Dermis blood vessel endothelial cell (primary cell): ENCODE measurements around the gene PPP2R1B. TPM values are rescaled to one million over a fixed set of nuclear protein-coding genes. Genes with fewer than 3 reads are reported as not detected.
"Not testable (repeated sequence)": the region's sequence is repeated elsewhere in the genome, so short reads cannot be mapped to it uniquely, and the experiment has no call there.

ENCODE experiments used
- DNase-seq: peaks from one replicate; pipeline ENCODE4 v3.0.0; 2010
- total RNA-seq: library from RNA; depleted of rRNA; stranded (reverse); fragments of >200 nt; gene quantifications from 2 replicates; pipeline ENCODE4 v1.2.3, GENCODE V29; 2014

The PPP2R1B gene
- 52.6 and 72.7 TPM in 2 replicates for total RNA-seq

- DNase-seq = peak; percentile 74
Measured at GRCh38 chr11:111765984-111766833, at the start of gene PPP2R1B. TSS of gene PPP2R1B (minus strand) at chr11:111766389. CDS start at chr11:111766361, 28 bp downstream.

DNA sequence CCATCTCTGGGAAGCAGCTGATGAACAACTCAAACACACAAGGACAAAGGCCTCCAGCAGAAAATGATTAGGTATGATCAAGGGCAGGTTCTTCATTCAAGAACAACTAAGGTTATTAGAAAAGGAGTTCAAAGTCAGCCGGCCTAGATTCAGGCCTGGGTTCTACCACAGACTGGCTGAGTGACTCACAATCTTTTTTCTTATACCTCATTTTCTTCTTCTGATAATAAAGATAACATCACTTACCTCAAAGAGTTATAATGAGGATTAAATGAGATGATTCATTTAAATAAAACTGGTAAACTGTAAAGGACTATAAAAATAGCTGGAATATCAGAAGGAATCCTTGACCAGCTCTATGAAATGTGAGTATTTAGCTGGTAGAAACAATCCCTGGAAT, 49.3 kb upstream of the PPP2R1B start:
- no peak for DNase-seq

GRCh38 chr11:111814557-111815320, 48.5 kb upstream of the PPP2R1B start:
- no peak for DNase-seq

DNA sequence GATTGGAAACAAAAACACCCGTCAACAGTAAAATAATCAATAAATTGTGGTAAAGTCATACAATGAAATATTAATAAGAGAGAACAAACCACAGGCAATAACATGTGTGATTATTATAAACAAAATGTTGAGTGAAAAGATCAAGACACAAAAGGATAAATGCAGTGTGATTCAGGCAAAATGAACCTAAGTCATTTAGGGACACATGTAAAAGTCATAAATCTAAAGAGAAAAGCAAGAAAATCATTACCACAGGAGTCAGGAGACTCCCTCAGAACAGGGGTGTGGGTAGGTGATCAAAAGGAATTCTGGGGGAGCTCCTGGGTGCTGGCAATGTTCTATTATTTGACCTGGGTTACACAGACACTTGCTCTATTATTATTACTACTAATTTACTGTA, 47.9 kb upstream of the PPP2R1B start:
- no peak for DNase-seq

GRCh38 chr11:111812211-111812610, 46.0 kb upstream of the PPP2R1B start:
- no peak for DNase-seq

DNA sequence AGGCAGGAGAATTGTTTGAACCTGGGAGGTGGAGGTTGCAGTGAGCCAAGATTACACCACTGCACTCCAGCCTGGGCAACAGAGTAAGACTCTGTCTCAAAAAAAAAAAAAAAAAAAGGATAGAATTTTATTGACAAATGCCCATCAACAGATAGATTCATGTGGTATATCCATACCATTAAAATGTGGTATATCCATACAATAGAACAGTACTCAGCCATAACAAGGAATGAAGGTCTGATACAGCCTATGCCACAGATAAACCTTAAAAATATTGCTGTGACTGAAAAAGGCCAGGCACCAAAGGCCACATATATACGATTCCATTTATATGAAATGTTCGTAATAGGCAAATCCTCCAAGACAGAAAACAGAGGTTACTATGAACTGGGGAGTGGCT, 45.3 kb upstream of the PPP2R1B start:
- no peak for DNase-seq

DNA sequence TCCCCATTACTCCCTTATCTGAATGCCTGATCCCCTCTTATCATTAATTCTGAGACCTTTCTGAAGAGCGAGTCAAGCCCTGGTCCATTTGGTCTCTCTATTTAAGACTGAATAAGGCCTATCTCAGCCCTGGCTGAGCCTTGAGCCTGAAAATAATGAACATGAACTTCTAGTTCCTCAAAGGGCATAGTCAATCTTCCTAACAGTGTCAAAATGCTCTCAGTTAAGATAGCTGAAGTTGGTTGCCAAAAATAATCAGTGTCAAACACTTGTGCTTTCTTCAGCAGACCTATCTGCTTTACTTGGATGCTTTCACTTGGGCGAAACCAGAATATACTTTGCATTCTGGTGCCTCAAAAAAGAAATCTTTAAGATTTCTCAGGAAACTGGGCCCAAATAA, 42.6 kb upstream of the PPP2R1B start:
- DNase-seq = no peak

DNA sequence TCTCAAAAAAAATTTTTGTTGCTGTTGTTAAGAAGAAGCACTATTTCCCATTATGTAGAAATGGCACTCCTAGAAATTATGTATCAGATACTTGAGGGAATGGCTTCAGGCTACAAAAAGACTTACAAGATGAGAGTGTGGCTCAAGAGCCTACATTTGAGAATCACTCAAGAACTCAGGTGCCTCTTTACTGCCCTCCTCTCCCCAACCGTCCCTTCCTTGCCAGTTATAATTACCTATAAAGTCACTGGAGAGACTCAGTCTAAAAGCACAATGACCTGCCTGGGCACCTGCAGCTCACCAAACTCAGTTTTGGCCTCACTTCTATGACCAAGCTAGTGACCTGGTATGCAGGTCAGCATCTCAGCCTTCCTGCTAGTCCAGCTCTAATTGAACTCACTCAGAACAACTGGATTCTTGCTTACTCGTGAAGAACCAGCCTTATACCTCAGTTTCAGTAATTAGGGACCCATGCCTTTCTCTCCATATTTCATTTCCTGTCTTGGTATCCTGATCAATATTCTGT, 41.9 kb upstream of the PPP2R1B start:
- DNase-seq = no peak

GRCh38 chr11:111807076-111807475, 40.9 kb upstream of the PPP2R1B start:
- no peak for DNase-seq

DNA sequence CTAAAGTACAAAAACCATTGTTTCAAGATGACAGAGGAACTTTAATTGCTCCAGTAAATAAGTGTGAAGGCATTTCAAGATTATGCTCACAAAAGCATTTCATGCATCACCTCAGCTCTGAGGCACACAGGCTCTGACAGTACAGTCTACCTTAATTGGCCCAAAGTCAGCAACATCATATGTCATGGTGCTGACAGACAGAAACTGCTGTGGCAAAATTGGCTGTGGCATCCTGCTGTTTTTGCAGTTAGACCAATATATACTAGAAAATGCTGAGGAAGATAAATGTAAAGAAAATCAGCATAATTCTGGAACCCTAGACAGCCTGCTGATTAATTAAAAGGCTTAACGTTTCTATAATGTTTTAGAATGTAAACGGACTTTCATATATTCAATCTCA, 34.9 kb upstream of the PPP2R1B start:
- DNase-seq = no peak

DNA sequence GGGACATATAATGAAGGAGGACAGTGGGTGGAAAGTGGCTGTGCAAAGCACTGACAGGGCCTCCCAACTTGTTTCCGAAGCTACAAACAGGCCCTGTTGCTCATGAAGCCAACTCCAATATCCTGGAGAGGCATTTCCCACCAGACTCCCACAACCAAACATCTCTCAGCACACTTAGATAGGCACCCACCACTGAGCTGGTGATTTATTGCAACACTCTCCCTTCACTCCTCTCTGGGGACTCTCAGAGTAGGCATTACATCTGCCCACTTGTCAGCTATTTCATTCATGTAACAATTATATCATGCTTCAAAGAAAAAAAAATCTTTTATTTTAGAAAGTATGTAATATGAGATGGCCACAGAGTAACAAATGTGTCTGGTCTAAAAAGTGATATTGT, 32.1 kb upstream of the PPP2R1B start:
- no peak for DNase-seq

GRCh38 chr11:111797145-111797581, 31.0 kb upstream of the PPP2R1B start:
- DNase-seq = peak; percentile 58

DNA sequence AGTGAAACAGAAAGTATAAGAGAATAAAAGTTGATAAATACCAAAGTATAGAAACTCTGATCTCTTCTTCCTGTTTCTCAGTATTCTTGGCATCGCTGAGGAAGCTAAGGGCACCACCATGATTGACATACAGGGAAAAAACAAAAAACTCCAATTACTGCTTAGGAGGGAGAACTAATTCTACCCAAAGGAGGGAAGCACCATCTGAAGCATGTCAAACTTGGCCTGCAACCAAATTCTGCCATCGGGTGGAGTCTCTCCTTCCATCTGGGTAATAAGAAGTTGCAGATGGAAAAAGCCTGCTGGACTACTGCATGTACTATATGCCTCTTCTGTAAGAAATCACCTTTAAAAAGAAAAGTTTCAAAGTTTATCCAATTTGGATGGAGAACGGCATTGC, 30.5 kb upstream of the PPP2R1B start:
- no peak for DNase-seq

DNA sequence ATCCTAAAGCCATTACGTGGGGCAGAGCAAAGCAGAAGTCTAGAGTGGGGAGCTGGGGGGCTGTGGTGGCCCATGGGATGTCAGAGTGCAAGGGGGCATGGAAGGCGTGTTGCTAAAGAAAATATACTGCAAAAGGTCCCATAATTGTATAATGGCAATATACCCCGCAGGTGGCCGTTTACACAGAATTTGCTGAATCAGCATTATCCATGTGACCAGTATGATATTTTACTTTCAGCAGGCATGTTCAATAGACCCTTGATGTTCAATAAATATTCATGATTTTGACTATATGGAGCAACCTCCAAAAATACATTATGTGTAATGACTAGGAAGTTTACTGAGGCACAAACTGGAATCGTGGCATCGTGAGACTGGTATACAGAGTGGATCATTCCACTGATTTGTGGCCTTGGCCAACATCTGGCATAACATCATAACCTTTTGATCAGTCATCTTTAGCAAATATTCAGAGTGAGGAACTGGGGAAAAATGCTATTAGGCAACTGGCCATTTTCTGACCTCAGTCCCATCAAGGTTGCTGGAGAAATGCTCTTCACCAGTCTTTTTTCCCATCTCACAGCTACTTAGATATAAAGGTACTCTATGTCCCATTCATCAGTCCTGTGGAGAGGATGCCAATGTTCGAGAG, 29.3 kb upstream of the PPP2R1B start:
- DNase-seq = no peak

GRCh38 chr11:111793863-111794262, 27.7 kb upstream of the PPP2R1B start:
- DNase-seq = no peak

DNA sequence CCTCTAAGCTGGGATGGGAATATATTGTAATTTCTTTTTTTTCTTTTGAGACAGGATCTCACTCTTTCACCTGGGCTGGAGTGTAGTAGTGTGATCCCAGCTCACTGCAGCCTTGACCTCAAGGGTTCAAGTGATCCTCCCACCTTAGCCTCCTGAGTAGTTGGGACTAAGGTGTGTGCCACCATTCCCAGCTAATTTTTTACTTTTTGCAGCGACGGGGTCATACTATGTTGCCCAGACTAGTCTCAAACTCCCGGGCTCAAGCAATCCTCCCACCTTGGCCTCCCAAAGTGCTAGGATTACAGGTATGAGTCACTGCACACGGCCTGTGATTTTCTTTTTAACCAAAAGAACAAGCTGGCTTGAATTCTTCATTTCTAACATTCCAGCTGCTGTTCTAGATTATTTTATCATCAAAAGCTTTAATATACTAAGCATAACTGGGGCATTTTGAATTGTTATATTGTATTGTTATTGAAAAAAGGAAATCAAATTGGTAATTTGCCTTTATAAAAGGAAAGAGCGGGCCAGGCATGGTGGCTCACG, 26.8 kb upstream of the PPP2R1B start:
- DNase-seq = no peak

GRCh38 chr11:111792314-111792713, 26.1 kb upstream of the PPP2R1B start:
- no peak for DNase-seq

DNA sequence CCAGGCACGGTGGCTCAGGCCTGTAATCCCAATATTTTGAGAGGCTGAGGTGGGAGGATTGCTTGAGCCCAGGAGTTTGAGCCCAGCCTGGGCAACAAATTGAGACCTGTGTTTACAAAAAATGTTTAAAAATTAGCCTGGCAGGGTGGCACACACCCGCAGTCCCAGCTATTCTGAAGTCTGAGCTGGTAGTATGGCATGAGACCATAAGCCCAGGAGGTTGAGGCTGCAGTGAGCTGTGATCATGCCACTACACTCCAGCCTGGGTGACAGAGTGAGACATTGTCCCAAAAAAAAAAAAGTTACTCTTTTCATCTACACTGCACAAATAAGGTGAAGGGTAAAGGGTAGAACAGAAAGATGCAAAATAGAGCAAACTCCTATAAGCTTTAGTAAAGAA, 22.3 kb upstream of the PPP2R1B start:
- no peak for DNase-seq

GRCh38 chr11:111788051-111788450, 21.9 kb upstream of the PPP2R1B start:
- no peak for DNase-seq

- no peak for DNase-seq
Measured at GRCh38 chr11:111785886-111786412, 19.8 kb upstream of the PPP2R1B start.

GRCh38 chr11:111785076-111785475, 18.9 kb upstream of the PPP2R1B start:
- no peak for DNase-seq

- DNase-seq = not testable (repeated sequence)
Measured at GRCh38 chr11:111784311-111784710, 18.1 kb upstream of the PPP2R1B start.
